C4-2B (cell line): ENCODE measurements around the gene ADARB2.

ENCODE experiments used
- CTCF ChIP-seq: fragments of 450-650 bp; conservative IDR thresholded peaks from 2 replicates; pipeline ENCODE4 v1.5.1; 2017; ENCODE audit warnings: mild to moderate bottlenecking
- ZFX ChIP-seq: fragments of 450-650 bp; IDR thresholded peaks from 2 replicates; pipeline ENCODE4 v1.6.1; 2017

GRCh38 chr10:1731592-1731991 lies 5.7 kb downstream of the ADARB2 start:
- no peak for TF ChIP-seq CTCF
- TF ChIP-seq ZFX = no peak
